ENCODE results near the gene MELTF.

The MELTF gene

DNA sequence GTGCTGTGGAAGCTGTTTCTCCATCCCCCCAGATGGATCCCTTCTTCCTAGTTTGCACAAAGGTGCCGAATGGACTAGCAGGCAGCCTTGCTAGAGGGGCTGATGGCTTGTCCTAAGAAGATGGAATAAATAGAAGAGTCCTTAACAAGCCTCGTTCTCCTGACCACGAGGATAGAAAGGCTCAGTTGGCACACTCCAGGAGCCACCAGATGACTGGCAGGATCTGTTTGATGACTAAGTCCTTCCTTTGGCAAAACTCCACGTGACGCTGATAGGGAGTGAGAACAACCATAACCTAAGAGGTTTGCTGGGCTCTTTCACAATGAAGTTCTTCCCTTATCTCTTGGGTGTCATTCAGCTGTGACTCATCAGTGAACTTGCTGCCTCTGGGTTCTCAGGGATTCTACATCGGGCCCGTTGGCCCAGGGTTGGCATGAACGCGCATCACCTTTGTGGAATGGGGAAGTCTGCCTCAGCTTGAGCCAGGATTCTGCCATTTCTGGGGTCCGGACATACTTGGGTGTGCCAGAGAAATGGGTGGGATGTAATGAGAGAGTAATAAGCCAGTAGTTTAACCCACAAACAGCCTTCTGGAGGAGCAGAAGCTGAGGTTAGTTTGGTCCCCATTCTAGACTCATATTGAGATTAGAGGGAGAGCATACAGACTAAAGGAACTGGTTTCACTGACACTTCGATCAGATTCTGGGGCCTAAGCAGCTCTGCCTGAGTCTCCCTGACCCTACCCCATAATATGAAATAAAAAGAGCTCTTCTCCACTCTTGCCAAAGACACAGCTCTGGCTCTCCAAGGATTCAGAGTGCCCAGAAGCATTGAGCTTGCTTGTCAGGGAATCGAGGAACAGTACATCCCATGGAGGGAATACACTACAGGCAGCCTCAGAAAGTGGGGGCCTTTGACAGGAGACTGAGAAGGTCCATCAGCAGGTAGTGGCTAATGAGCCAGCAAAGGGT is 2.0 kb upstream of the MELTF start:
- in situ Hi-C loops (cut with HindIII; ENCODE audit: low pct_unique_long_range_greater_than_20kb, low sequenced_read_pairs) = no loop called here
- no peak for TF ChIP-seq JUND (IDR thresholded peaks at IDR 0.05; ENCODE audit: low read depth)
- DNase-seq (ENCODE audit: low read depth in 1 of 2, low spot score in 1 of 2) = peak in 1 of 2 experiments; percentile 39

DNA sequence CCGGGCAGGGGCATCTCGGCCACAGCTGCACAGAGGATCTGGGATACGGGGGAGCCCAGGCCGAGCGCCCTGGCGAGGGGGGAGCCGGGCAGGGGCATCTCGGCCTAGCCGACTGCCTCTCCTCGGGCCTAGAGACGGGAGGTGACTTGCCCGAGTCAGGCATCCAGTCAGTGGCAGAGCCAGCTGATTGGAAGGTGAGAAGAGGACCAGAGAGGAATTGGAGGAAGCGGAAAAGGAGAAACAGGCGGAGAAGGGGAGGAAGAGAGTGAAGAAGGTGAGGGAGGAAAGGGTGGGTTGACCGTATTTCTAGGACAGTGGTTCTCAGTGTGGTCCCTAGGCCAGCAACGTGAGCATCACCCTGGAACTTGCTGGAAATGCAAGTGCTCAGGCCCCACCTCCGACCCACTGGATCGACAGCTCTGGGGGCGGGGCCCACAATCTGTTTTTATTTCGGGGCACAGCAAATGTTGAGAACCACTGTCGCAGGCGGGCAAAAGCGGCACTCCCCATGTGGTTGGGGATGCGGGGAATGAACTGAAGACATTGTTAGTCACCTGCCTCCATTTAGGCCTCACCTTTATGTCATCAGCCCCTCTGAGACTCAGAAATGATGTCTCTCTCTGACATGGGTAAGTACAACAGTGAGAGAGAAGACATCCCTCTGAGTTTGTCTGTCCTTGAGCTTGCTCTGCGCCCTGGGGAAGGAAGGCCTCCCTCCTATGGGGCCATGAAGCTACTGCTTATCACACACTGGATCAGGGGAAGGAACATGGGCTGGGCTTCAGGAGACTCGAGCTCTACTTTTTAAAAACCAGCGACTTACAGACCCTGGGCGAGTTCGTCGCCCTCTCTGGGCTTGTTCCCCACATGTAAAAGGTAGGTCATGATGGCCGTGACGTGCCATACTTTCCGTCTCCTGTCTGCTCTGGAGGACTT is 1.0 kb upstream of the MELTF start:
- peak in 1 of 2 experiments; percentile 42 for DNase-seq (ENCODE audit: low read depth in 1 of 2, low spot score in 1 of 2)
- in situ Hi-C loops (cut with HindIII; ENCODE audit: low pct_unique_long_range_greater_than_20kb, low sequenced_read_pairs) = no loop called here
- no peak for TF ChIP-seq JUND (IDR thresholded peaks at IDR 0.05; ENCODE audit: low read depth)

DNA sequence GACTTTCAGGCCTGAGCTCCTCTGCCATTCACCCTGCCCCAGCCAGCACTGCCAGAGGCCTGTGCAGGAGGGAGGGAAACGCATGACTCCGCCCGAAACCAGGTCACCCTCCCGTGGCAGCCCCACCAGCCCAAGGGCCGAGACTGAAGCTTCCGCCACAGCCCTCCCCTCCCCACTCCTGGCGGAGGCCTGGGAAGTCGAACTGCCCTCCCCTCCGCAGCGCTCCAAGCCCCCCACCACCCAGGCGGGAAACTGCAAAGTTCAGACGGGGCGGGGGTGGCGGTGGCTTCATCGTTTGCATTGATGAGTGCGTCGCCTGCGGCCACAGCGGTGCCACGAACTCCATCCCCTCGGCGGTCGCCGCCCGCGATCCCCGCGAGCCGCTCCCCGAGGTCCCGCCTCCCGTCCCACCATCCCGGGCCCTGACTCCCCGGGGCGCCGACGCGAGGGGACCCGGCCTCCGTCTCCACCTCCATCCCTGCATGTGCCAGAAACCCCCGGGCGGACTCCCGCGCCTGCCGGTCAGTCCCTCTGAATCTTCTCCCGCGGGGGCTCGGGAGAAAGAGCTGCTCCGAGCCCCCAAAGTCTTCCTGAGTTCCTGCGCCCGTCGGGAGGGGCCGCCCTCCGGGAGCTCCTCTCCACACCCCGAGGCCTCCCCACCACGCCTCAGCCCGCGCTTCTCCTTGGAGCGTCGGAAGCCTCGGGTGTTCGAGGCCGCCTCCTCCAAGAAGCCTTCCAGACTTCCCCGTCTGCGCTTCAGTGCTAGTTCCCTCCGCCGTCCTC is 698 bp downstream of the MELTF start:
- in situ Hi-C loops (cut with HindIII; ENCODE audit: low pct_unique_long_range_greater_than_20kb, low sequenced_read_pairs) = no loop called here
- no peak for DNase-seq (ENCODE audit: low read depth in 1 of 2, low spot score in 1 of 2)
- no peak for TF ChIP-seq JUND (IDR thresholded peaks at IDR 0.05; ENCODE audit: low read depth)

DNA sequence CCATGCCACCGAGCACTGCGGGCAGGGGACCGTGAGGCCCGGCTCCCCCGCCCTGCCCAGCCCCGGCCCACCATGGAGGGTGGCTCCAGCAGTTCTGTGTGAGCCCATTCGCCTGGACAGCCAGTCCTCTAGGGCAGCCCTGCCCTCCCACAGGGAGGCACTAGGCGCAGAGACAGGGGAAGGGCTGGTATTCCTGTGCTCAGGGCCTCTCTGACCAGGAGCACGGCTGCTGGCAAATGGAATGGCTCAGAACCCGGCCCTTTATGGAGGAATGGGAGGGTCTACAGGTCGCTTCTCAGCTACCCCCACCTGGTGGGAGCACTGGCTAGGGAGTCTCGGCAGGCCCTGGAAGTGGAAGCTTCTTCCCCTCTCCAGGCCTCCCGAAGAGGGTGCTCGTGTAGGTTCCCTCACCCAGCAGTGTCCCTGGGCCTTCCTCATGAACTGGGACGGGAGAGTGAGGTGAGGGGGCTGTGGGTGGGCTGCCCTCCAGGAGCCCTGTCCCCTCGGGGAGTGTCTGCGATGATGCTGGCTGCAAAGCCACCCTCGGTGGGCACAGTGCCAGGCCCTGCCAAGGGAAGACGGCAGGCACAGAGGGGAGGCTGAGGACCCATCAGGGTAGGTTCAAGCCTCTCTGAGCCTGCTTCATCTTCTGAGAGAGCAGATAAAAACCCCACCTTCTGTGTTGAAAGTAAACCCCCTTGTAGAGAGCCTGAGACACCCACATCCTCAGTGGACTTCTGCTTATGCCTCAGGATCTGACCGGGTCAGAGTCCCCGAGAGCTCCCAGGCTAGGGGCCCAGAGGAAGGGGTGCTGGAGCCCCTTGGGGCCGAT is 1.5 kb downstream of the MELTF start:
- DNase-seq (ENCODE audit: low read depth in 1 of 2, low spot score in 1 of 2) = peak in 1 of 2 experiments; percentile 56
- no peak for TF ChIP-seq JUND (IDR thresholded peaks at IDR 0.05; ENCODE audit: low read depth)
- in situ Hi-C loops (cut with HindIII; ENCODE audit: low pct_unique_long_range_greater_than_20kb, low sequenced_read_pairs) = no loop called here

DNA sequence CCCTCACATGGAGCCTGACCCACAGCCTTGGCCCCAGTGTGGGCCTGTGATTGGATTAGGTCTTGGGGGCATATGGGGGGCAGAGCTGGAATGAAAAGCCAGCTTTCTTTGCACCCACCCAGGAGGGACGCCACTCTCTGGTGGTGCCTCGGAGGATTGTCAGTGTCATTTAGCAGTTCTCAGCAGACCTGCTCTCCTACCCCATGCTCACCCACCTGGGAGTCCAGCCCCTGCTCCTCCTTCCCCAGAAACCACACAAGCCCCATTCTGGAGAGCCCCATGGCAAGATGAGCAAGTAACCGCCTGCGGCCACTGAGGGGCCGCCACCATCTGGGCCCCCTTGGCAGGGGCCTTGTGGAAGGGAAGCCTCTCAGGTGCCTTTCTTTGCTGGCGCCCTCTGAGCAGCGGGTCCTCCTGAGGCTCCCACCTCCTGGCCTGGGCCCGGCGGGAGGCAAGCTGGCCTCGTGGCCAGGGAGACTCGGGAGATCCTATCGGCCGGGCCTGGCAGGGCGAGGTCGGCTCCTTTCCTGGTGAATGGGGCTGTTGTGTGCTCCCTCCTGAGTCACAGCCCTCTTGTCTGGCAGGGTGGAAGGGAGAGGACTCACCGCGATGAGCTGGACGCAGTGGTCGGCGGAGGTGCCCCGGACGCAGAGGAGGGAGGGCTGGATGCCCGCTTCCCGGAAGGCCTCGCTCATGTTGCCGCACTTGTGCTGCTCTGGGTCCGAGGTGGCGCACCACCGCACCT is 2.3 kb downstream of the MELTF start:
- in situ Hi-C loops (cut with HindIII; ENCODE audit: low pct_unique_long_range_greater_than_20kb, low sequenced_read_pairs) = no loop called here
- DNase-seq (ENCODE audit: low read depth in 1 of 2, low spot score in 1 of 2) = peak in 1 of 2 experiments; percentile 30
- no peak for TF ChIP-seq JUND (IDR thresholded peaks at IDR 0.05; ENCODE audit: low read depth)

DNA sequence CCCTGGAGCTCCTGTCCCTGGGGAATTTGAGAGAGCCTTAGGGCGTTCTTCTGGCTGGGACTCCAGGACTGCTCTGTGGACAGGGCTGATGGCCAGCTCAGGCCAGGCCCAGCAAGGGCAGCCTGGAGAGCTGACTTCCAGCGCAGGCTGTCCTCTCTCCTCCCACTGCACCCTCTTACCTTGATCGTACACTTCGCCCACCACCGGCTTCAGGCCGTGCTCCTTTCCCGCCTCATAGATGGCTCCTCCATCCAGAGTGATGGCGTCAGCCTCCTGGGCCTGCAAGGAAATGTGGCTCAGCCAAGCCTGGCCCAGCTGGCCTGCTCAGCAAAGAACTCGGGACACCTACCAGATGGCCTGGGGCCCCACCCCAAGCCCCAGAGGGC is 3.1 kb downstream of the MELTF start:
- in situ Hi-C loops (cut with HindIII; ENCODE audit: low pct_unique_long_range_greater_than_20kb, low sequenced_read_pairs) = no loop called here

DNA sequence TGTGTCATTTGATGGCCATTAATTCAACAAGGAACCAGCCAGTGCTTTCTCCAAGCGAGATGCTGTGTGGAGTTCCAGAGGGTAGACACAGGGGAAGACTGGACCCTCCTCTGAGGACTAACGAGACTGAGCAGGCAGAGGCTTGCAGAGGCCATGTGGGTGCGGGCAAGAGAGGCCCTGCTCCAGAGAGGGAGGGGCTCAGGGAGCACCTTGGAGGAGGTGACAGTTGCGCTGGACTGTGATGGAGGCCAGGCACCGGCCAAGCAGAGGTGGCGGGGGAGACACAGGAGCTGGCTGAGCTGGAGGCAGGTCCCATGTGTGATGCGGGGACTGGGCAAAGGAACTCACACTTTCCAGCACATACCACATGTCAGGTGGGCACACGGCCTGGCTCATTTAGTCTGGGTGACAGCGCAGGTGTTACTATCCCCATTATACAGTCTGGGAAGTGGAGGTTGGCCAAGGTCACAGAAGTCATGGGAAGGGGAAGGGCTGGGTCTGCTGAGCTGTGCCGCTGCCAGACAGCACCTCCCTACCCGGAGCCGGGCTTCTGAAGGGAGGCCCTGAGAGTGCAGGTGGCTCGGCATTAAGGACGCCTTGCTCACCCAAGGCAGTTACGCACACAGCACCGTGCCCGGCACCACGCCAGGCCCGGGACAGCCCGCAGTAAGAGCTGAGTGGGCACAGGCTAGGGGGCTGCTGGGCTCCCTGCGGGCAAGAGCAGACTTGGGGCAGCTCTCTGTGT is 3.7 kb downstream of the MELTF start:
- DNase-seq (ENCODE audit: low read depth in 1 of 2, low spot score in 1 of 2) = peak in 1 of 2 experiments; percentile 21
- in situ Hi-C loops (cut with HindIII; ENCODE audit: low pct_unique_long_range_greater_than_20kb, low sequenced_read_pairs) = no loop called here

More for the DNA sequence above, 3.1 kb downstream of the MELTF start:
- no peak for TF ChIP-seq JUND (IDR thresholded peaks at IDR 0.05; ENCODE audit: low read depth)
- peak in 1 of 2 experiments; percentile 39 for DNase-seq (ENCODE audit: low read depth in 1 of 2, low spot score in 1 of 2)

DNA sequence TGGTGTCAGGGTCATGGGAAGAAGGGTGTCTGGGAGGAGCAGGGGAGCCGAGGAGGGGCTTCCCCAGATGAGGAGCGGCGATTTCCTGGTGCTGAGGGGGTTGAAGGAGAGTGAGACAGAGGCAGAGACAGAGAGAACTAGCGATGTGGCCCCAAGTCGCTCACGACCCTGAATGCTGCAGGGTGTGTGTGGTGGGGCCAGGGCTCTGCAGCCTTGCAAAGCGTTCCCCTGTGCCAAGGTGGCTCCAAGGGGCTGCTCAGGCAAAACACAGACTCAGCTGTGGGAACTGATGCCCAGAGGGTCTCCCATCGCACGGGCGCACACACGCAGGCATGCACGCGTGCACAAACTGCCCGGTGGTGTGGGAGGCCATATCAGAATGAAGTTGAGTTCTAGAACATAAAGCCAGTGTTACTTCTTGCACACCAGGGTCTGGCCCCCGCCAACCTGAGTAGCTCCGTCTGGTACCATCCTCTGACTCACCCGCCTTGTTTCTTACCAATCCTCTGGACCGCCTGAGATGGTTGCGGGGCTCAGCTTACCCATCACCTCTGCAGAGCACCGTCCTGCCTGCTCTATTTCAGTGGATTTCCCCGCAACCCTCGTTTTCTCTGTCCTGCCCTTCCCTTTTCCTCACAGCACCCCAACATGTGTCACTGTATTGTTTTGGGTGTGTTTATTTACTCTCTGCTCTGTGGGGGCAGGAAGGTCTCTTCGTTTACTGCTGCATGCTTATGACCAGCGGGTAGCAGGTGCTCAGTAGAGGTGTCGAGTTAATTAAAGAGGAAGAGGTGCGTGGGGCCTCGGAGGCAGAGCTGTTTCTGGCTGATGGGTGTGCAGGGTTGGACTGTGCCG is 4.5 kb downstream of the MELTF start:
- no peak for TF ChIP-seq JUND (IDR thresholded peaks at IDR 0.05; ENCODE audit: low read depth)
- no peak for DNase-seq (ENCODE audit: low read depth in 1 of 2, low spot score in 1 of 2)
- in situ Hi-C loops (cut with HindIII; ENCODE audit: low pct_unique_long_range_greater_than_20kb, low sequenced_read_pairs) = no loop called here

More for the DNA sequence above, 3.7 kb downstream of the MELTF start:
- TF ChIP-seq JUND (IDR thresholded peaks at IDR 0.05; ENCODE audit: low read depth) = no peak

DNA sequence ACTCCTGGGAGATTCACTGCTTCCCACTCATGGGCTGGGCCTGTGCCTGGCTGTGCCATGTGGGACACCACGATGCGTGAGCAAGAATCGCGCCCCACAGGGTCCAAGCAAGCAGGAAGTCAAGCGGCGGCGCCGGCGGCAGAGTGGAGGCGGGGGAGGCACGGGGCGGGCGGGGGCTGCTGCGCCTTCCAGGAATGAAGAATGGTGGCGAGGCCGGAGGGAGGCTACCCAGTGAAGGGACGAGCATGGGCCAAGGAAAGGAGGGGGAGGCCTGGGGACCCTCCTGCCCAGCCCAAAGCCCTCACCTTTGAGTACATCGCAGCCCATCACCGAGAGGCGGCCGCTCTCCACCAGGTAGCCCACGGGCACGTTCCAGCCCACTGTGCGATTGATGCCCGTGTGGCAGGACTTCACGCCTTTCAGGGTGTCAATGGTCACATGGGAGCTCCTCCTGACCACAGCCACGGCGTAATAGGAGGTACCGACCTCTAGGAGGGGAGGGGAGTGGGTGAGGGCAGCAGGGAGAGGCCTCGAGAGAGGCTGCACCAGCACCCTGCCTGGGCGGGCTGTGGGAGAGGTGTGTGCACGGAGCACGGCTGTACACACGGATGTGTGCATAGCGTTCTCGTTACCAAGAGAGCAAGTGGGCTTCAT is 5.5 kb downstream of the MELTF start:
- DNase-seq (ENCODE audit: low read depth in 1 of 2, low spot score in 1 of 2) = no peak
- in situ Hi-C loops (cut with HindIII; ENCODE audit: low pct_unique_long_range_greater_than_20kb, low sequenced_read_pairs) = no loop called here
- TF ChIP-seq JUND (IDR thresholded peaks at IDR 0.05; ENCODE audit: low read depth) = no peak

All from T47D (cell line).